ENCODE results near the gene PPFIA1. TPM values are rescaled to one million over a fixed set of nuclear protein-coding genes. Genes with fewer than 3 reads are reported as not detected.

PPFIA1 gene
- total RNA-seq, 6 experiments from 2014 or later, result 29.4 to 40.0 (median 32.7) TPM

GRCh38 chr11:70420008-70420464 lies 149.5 kb downstream of the PPFIA1 start:
- DNase-seq, result no peak
- no peak overlapping the region for H3K4me3 Mint-ChIP-seq
- peaks cover 33% of the 10 kb centered on the region for H3K4me1 Mint-ChIP-seq (ENCODE audit: low read depth)
- H3K36me3 Mint-ChIP-seq (ENCODE audit: low read depth), result peaks cover 62% of the 10 kb centered on the region
- H3K9me3 Mint-ChIP-seq, result no peaks in the 10 kb centered on the region
- H3K27ac Mint-ChIP-seq, result no peak overlapping the region
- TF ChIP-seq, protein P1, sequence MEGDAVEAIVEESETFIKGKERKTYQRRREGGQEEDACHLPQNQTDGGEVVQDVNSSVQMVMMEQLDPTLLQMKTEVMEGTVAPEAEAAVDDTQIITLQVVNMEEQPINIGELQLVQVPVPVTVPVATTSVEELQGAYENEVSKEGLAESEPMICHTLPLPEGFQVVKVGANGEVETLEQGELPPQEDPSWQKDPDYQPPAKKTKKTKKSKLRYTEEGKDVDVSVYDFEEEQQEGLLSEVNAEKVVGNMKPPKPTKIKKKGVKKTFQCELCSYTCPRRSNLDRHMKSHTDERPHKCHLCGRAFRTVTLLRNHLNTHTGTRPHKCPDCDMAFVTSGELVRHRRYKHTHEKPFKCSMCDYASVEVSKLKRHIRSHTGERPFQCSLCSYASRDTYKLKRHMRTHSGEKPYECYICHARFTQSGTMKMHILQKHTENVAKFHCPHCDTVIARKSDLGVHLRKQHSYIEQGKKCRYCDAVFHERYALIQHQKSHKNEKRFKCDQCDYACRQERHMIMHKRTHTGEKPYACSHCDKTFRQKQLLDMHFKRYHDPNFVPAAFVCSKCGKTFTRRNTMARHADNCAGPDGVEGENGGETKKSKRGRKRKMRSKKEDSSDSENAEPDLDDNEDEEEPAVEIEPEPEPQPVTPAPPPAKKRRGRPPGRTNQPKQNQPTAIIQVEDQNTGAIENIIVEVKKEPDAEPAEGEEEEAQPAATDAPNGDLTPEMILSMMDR (IDR thresholded peaks at IDR 0.05), result no peak
- peaks cover 6% of the 10 kb centered on the region for H3K27me3 Mint-ChIP-seq (ENCODE audit: insufficient read depth)

GRCh38 chr11:70420496-70420895 lies 150.0 kb downstream of the PPFIA1 start:
- Mint-ChIP-seq H3K36me3 (ENCODE audit: low read depth) (peaks cover 62% of the 10 kb centered on the region), H3K27me3 (ENCODE audit: insufficient read depth) (peaks cover 6% of the 10 kb centered on the region), H3K4me3 (no peak overlapping the region), H3K4me1 (ENCODE audit: low read depth) (peaks cover 29% of the 10 kb centered on the region), H3K27ac (no peak overlapping the region), H3K9me3 (no peaks in the 10 kb centered on the region)
- TF ChIP-seq, protein P1 (IDR thresholded peaks at IDR 0.05), result no peak
- DNase-seq, result no peak

- H3K27ac Mint-ChIP-seq, result no peak overlapping the region
- H3K9me3 Mint-ChIP-seq, result no peaks in the 10 kb centered on the region
- no peak for DNase-seq
- TF ChIP-seq, protein P1 (IDR thresholded peaks at IDR 0.05), result no peak
- H3K36me3 Mint-ChIP-seq (ENCODE audit: low read depth), result peaks cover 63% of the 10 kb centered on the region
- peaks cover 6% of the 10 kb centered on the region for H3K27me3 Mint-ChIP-seq (ENCODE audit: insufficient read depth)
- no peak overlapping the region for H3K4me3 Mint-ChIP-seq
- H3K4me1 Mint-ChIP-seq (ENCODE audit: low read depth), result peaks cover 23% of the 10 kb centered on the region
These were observed 150.6 kb downstream of the PPFIA1 start for GRCh38 chr11:70421123-70421522.

GRCh38 chr11:70422692-70423522 lies 152.4 kb downstream of the PPFIA1 start:
- Mint-ChIP-seq H3K36me3 (ENCODE audit: low read depth) (peaks cover 65% of the 10 kb centered on the region), H3K9me3 (no peaks in the 10 kb centered on the region), H3K27me3 (ENCODE audit: insufficient read depth) (peaks cover 2% of the 10 kb centered on the region; the same call in 1 of the 2 replicates), H3K27ac (no peak overlapping the region), H3K4me1 (ENCODE audit: low read depth) (peaks cover 20% of the 10 kb centered on the region), H3K4me3 (no peak overlapping the region)
- DNase-seq, result no peak
- TF ChIP-seq, protein P1 (IDR thresholded peaks at IDR 0.05), result no peak

DNA sequence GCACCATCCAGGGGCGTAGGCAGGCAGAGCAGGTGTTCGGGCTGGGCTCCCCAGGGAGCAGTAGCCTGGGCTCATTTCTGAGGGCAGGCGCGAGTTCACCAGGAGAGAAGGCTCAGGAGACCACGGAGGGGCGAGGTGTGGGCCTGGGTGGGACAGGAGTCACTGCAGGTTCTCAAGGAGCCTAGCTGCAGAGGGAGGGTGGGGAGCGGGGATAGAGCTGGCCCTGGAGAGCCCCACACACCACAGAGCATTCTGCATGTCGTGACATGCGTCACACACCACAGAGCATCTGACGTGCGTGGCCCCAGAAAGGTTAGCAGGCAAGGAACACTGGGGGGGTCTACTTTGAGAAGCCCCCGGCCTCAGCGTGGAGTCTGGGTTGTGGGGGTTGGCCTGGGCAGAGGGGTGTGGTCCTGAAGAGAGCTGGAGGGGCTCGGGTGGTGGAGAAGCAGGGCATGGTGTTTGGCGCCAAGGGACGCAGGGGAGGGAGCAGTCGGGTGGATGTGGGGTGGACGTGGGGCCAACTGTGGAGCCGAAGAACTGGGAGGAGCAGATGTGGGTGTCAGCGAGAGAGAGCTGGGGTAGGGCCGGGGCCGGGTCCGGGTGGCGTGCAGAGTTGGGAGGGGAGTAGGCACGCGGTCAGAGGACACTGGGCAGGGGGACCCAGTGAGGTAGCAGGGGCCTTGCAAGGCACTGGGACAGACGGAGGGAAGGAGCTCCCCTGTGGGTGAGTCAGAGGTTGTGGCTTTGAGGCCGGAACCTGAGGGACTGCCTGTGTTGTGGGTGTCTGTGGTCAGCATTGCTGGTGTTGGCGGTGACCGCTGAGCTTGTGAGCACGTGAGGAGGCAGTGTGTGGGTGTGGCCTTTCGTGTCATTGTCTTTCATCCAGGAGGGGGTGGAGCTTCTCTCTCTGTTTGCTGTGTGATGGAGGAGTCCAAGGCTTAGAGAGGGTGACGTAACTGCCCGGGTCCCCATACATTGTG lies 153.3 kb downstream of the PPFIA1 start:
- peak; percentile 94 for DNase-seq
- peaks cover 3% of the 10 kb centered on the region; the same call in 1 of the 2 replicates for H3K27me3 Mint-ChIP-seq (ENCODE audit: insufficient read depth)
- peak overlapping the region; percentile 64 for H3K27ac Mint-ChIP-seq
- peaks cover 20% of the 10 kb centered on the region for H3K4me1 Mint-ChIP-seq (ENCODE audit: low read depth)
- peaks cover 62% of the 10 kb centered on the region for H3K36me3 Mint-ChIP-seq (ENCODE audit: low read depth)
- peak overlapping the region; percentile 13; the same call in 1 of the 2 replicates for H3K4me3 Mint-ChIP-seq
- TF ChIP-seq, protein P1 (IDR thresholded peaks at IDR 0.05), result no peak
- H3K9me3 Mint-ChIP-seq, result no peaks in the 10 kb centered on the region
